HL-60 (cell line): ENCODE results near the gene POU2F2.

ENCODE experiments used
- DNase-seq, 2 experiments: peaks; one replicate each; pipeline ENCODE4 v3.0.0-alpha.2; 2010 to 2020; ENCODE audit warnings: low read depth in 1 of 2, low spot score in 1 of 2
- H3K27ac ChIP-seq: fragments of 250-450 bp; sonication (Bioruptor Pico); replicated peaks from 2 replicates; pipeline ENCODE4 v1.5.1; 2020; ENCODE audit warnings: mild to moderate bottlenecking, moderate library complexity
- H3K27me3 ChIP-seq: fragments of 250-450 bp; sonication (Bioruptor Pico); 2 replicates; pipeline ENCODE4 v1.5.1; 2021; ENCODE audit warnings: mild to moderate bottlenecking, moderate library complexity; ENCODE audit not compliant: insufficient read depth, poor library complexity, severe bottlenecking
- H3K4me3 ChIP-seq: replicated peaks from 2 replicates; pipeline ENCODE4 v1.5.1; 2011; ENCODE audit warnings: mild to moderate bottlenecking, control low read depth, low read length; ENCODE audit not compliant: insufficient read depth
- CTCF ChIP-seq: IDR thresholded peaks from one replicate; pipeline ENCODE4 v1.5.1; 2011; ENCODE audit warnings: low read length, control low read depth, inconsistent platforms; ENCODE audit not compliant: insufficient read depth
- GABPA ChIP-seq: IDR thresholded peaks from 2 replicates; pipeline ENCODE4 v1.6.1; 2012; ENCODE audit warnings: low read depth
- POLR2AphosphoS5 ChIP-seq: IDR thresholded peaks from 2 replicates; pipeline ENCODE4 v1.6.1; 2012; ENCODE audit warnings: low read depth
- REST ChIP-seq: IDR thresholded peaks from 2 replicates; pipeline ENCODE4 v1.6.1; 2012; ENCODE audit warnings: low read depth; ENCODE audit not compliant: insufficient replicate concordance
- SPI1 ChIP-seq: IDR thresholded peaks from 2 replicates; pipeline ENCODE4 v1.6.1; 2012; ENCODE audit warnings: low read depth, mild to moderate bottlenecking, borderline replicate concordance

POU2F2 gene

GRCh38 chr19:42081584-42082203, 50.6 kb downstream of the POU2F2 start:
- DNase-seq = peak in 1 of 2 experiments; percentile 25
- Histone ChIP-seq H3K27ac (no peak overlapping the region), H3K4me3 (no peak overlapping the region), H3K27me3 (no peaks in the 10 kb centered on the region)
- TF ChIP-seq SPI1 (no peak), CTCF (peak; percentile 56)

GRCh38 chr19:42080764-42081375, 51.4 kb downstream of the POU2F2 start:
- no peak overlapping the region for H3K4me3 ChIP-seq
- TF ChIP-seq SPI1 = no peak
- no peak for TF ChIP-seq REST
- no peak for TF ChIP-seq CTCF
- no peak; the same call in 1 of the 2 replicates for TF ChIP-seq POLR2AphosphoS5
- TF ChIP-seq GABPA = no peak
- H3K27me3 ChIP-seq = no peaks in the 10 kb centered on the region
- H3K27ac ChIP-seq = no peak overlapping the region
- no peak for DNase-seq

GRCh38 chr19:42079886-42080763, 52.1 kb downstream of the POU2F2 start:
- TF ChIP-seq REST (no peak), POLR2AphosphoS5 (no peak), SPI1 (no peak), GABPA (no peak), CTCF (no peak)
- no peak overlapping the region for H3K27ac ChIP-seq
- H3K4me3 ChIP-seq = no peak overlapping the region
- no peaks in the 10 kb centered on the region for H3K27me3 ChIP-seq
- no peak for DNase-seq
